Epithelial cell of esophagus (primary cell): ENCODE results near the gene MT1B.

ENCODE experiments used
- DNase-seq: peaks from one replicate; pipeline ENCODE4 v3.0.0; 2010; ENCODE audit warnings: low read depth
- H3K4me3 ChIP-seq: 2 replicates; pipeline ENCODE4 v1.5.1; 2011; ENCODE audit warnings: mild to moderate bottlenecking, low read length, control low read depth
- TF ChIP-seq, protein P1 (sequence below): IDR thresholded peaks from 2 replicates; pipeline ENCODE4 v1.5.1; 2011; ENCODE audit warnings: low read depth, mild to moderate bottlenecking, low read length, control low read depth, inconsistent platforms; ENCODE audit not compliant: insufficient read depth; ENCODE audit errors: missing control alignments

MT1B gene

DNA sequence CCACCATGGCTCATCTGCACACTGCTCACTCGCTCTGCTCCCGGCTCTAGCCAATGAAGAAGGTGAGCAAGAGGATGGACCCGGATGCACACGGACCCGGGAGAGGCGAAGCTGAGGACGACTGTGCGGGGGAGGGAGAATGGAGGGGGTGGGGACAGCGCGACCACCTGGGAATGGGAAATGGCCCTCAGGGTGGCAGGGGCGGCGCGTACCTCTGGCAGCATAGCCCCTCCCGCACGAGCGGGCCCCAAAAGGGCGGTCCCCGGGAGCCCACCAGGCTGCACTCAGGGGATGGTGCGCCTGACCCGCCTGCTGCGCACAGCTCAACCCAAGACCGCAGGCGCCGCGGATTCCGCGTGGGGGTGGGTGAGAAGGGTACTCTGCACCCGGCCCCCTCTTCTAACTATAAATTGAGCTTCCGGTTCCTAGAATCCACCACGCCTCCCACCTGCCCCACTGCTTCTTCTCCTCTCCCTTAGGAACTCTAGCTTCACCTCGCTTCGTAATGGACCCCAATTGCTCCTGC is 24.1 kb downstream of the MT1B start:
- no peak overlapping the region for H3K4me3 ChIP-seq
- TF ChIP-seq, protein P1, sequence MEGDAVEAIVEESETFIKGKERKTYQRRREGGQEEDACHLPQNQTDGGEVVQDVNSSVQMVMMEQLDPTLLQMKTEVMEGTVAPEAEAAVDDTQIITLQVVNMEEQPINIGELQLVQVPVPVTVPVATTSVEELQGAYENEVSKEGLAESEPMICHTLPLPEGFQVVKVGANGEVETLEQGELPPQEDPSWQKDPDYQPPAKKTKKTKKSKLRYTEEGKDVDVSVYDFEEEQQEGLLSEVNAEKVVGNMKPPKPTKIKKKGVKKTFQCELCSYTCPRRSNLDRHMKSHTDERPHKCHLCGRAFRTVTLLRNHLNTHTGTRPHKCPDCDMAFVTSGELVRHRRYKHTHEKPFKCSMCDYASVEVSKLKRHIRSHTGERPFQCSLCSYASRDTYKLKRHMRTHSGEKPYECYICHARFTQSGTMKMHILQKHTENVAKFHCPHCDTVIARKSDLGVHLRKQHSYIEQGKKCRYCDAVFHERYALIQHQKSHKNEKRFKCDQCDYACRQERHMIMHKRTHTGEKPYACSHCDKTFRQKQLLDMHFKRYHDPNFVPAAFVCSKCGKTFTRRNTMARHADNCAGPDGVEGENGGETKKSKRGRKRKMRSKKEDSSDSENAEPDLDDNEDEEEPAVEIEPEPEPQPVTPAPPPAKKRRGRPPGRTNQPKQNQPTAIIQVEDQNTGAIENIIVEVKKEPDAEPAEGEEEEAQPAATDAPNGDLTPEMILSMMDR = no peak
- no peak for DNase-seq

DNA sequence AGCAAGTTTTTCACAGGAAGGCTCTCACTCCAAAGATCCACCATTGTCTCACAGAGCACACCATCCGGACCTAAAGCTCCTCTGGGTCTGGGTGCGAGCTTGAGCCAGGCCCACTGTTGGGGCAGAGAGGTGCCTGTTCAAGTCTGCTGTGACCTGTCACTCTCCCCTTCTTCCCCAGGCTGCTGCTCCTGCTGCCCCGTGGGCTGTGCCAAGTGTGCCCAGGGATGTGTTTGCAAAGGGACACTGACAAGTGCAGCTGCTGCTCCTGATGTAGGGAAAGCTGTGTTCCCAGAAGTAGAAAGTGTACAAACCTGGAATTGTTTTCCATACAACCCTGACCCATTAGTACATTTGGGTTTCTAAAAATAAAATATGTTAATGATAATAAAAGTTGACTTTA is 25.8 kb downstream of the MT1B start:
- no peak overlapping the region for H3K4me3 ChIP-seq
- no peak for DNase-seq
- TF ChIP-seq, protein P1 = no peak

DNA sequence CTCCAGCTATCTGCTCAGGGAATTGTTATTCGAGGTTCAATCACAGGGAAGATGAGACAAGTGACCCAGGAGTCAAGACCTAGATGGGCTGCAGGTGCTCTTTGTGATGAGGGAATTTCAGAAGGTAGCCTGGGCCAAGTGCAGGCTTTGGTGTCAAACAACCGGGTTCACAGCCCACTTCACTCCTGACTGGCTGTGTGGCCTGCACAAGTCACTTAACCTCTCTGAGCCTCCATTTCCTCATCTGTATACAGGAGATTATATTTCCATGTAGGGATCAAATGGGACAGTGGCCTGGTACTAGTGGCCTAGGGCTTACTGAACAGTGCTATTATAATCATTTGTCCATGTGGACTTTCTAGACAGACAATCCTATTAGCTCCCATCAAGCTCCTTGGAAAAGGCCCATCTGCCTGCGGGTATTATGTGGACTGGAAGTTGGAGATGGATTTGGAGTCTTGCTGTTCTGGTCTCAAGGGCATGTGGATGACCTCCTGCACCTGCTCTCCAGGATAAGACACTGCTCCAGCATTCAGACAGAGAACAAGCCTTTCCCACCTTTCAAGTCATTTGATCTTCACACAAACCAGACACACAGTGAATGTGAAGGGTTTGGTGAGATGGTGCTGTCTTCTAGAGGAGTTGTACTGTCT is 27.5 kb downstream of the MT1B start:
- no peak overlapping the region for H3K4me3 ChIP-seq
- DNase-seq = no peak
- TF ChIP-seq, protein P1 = no peak

DNA sequence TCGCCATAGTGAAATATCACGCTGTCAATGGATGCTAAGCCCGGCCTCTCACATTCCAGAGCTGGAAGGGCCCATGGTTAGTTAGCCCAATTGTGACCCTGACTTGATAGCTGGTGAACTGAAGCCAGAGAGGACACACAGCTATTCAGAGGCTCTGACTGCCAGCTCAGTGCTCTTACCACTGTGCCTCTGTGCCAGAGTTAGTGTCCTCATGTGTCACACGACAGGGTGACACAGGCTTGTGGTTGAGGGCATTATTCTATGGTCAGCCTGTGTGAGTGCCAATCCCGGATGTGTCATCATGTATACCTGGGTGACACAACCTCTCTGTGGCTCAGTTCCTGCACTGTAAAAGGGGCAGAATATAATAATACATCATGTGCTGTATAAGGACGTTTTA is 28.1 kb downstream of the MT1B start:
- H3K4me3 ChIP-seq = no peak overlapping the region
- TF ChIP-seq, protein P1 = no peak
- peak; percentile 48 for DNase-seq

DNA sequence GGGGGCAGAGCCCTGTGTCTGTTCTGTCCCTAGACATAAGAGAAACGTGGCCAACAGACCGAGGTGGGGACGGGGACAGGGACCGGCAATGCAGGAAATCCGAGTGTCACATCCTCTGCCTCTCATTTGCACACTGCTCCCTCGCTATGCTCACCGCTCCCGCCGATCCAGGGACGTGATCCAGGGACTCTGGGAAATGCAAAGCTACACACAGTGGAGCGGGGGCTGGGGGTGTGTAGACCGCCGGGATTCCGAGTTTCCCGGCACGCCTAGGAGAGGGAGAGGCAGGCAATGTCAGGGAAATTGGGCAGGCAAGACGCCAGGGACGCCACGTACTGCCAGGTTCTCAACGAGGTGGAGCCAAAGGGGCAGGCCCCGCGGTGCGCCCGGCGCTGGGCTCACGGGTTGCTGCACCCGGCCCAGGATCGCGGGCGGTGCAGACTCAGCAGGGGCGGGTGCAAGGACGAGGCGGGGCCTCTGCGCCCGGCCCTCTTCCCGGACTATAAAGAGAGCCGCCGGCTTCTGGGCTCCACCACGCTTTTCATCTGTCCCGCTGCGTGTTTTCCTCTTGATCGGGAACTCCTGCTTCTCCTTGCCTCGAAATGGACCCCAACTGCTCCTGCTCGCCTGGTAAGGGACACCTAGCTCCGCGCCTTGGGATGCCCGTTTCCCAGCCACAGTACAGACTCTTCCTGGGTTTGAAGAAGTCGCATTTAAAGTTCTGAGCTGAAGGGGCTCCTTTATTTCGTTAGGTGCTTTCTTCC is 30.4 kb downstream of the MT1B start, which contains the start of gene MT1X:
Gene MT1X, plus strand, starts transcription at position 532 of the 764 bp plus-strand sequence. Its CDS starts 71 bp downstream, at position 603.
- H3K4me3 ChIP-seq = peak within 1 kb of the TSS; percentile 99
- TF ChIP-seq, protein P1 = no peak
- peak; percentile 96 for DNase-seq

DNA sequence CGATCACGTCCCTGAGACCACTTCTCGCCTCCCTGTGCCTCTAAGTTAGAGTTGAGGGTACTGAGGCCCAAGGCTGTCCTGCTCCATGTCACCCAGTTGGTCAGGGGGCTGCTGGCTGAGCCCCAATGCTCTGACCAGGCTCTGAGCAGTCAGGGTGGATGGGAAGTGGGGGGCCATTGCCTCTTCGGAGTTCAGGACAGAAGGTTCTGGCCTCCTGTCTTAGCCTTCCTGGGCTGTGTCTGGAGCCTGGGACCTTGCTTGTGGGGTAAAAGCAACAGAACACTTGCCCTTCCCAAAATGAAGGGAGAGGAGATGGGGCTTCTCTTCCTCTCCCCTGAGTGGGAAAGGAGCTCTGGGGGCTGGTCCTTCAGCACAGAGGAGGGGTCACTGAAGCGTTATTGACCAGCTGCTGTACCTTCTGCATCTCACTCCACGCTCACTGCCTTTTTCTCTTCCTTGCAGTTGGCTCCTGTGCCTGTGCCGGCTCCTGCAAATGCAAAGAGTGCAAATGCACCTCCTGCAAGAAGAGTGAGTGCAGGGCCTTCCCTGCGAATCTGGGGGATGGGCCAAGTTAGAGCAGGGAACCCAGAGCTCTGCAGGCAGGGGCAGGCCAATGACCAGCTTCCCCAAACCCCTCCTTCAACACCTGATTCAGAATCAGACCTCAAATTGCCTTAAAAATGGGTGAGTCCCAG is 31.2 kb downstream of the MT1B start:
- DNase-seq = no peak
- TF ChIP-seq, protein P1 = no peak
- peak overlapping the region; percentile 99 for H3K4me3 ChIP-seq
